HCT116 (cell line): Measurements from ENCODE around the gene ZCCHC10. TPM values are rescaled to one million over a fixed set of nuclear protein-coding genes. Genes with fewer than 3 reads are reported as not detected.
"Not testable (repeated sequence)": the region's sequence is repeated elsewhere in the genome, so short reads cannot be mapped to it uniquely, and the experiment has no call there.

Experiments used
- ATAC-seq: fragments of 200-7000 bp; cut with Tn5 transposase; 2 replicates; pipeline ENCODE4 v1.9.1; 2020; ENCODE audit warnings: mild to moderate bottlenecking, moderate library complexity
- BruUV-seq: library from RNA; stranded (reverse); fragments of 400-500 nt; replicated peaks from 2 replicates; lab custom pipeline; 2021; lab: Mats Ljungman, UMichigan
- CTCF ChIA-PET: fragments of 300-600 bp; sonication (Branson Sonifier 250); formaldehyde crosslinking; loops from one replicate; lab custom pipeline; 2021; ENCODE audit warnings: antibody characterized with exemption; lab: Charles Lee
- POLR2A ChIA-PET: fragments of 300-600, 350-600 bp; sonication (Branson Sonifier 250); formaldehyde crosslinking; loops from one replicate; lab custom pipeline; 2021; ENCODE audit warnings: antibody characterized with exemption; lab: Charles Lee
- RAD21 ChIA-PET, 2 experiments: fragments of 300-600 bp; sonication (Branson Sonifier 250); formaldehyde crosslinking; loops; one replicate each; lab custom pipeline; 2023; ENCODE audit warnings: low total read pairs in 2 of 2; ENCODE audit not compliant: uncharacterized antibody in 2 of 2, unreplicated experiment in 2 of 2, low non-redundant PET in 1 of 2; lab: Charles Lee
- DNase-seq: peaks from one replicate; pipeline ENCODE4 v3.0.0-alpha.2; 2010; ENCODE audit warnings: low read depth, low spot score
- H2AFZ ChIP-seq: fragments of 200-600 bp; shearing (Covaris generic), sonication (generic); 2 replicates; pipeline ENCODE4 v1.6.1; 2017; ENCODE audit warnings: low read depth, mixed run types, mixed read lengths, antibody characterized with exemption, low read length; ENCODE audit not compliant: poor library complexity, severe bottlenecking
- H3K27ac ChIP-seq: 2 replicates; pipeline ENCODE4 v1.5.1; 2012; ENCODE audit warnings: low read depth, low read length
- H3K27me3 ChIP-seq: fragments of 200-600 bp; sonication (generic); 2 replicates; pipeline ENCODE4 v1.6.1; 2016; ENCODE audit warnings: mixed run types, low read length, mixed read lengths; ENCODE audit not compliant: insufficient read depth
- H3K36me3 ChIP-seq, 2 experiments: fragments of 200-500 bp in 1 of 2; fragments of 200-600 bp in 1 of 2; sonication (Bioruptor generic) in 1 of 2; sonication (generic) in 1 of 2; 2 replicates each; pipeline versions ENCODE4 v1.5.1 to v1.6.1; 2014 to 2016; ENCODE audit warnings: low read length in 2 of 2, inconsistent platforms in 1 of 2, mixed read lengths in 1 of 2, mixed run types in 1 of 2; ENCODE audit not compliant: insufficient read depth in 2 of 2, control insufficient read depth in 1 of 2
- H3K4me1 ChIP-seq, 2 experiments: fragments of 200-600 bp in 1 of 2; sonication (generic) in 1 of 2; 2 replicates each; pipeline versions ENCODE4 v1.5.1 to v1.6.1; 2012 to 2017; ENCODE audit warnings: low read length in 2 of 2, inconsistent platforms in 1 of 2, mild to moderate bottlenecking in 1 of 2, mixed read lengths in 1 of 2, mixed run types in 1 of 2, moderate library complexity in 1 of 2; ENCODE audit not compliant: insufficient read depth in 2 of 2, control insufficient read depth in 1 of 2
- H3K4me2 ChIP-seq: fragments of 200-600 bp; sonication (generic); 2 replicates; pipeline ENCODE4 v1.6.1; 2017; ENCODE audit warnings: mixed run types, low read length, mixed read lengths
- H3K4me3 ChIP-seq, 2 experiments: fragments of 200-600 bp in 1 of 2; sonication (generic) in 1 of 2; replicated peaks in 1 of 2; 2 replicates each; pipeline ENCODE4 v1.5.1; 2011 to 2016; ENCODE audit warnings: low read length in 2 of 2, control low read depth in 1 of 2, low read depth in 1 of 2, mild to moderate bottlenecking in 1 of 2, mixed read lengths in 1 of 2, mixed run types in 1 of 2
- H3K79me2 ChIP-seq: fragments of 200-600 bp; sonication (generic); 2 replicates; pipeline ENCODE4 v1.6.1; 2017; ENCODE audit warnings: mild to moderate bottlenecking, mixed run types, low read length, moderate library complexity, mixed read lengths; ENCODE audit not compliant: insufficient read depth
- H3K9ac ChIP-seq: fragments of 200-600 bp; sonication (generic); 2 replicates; pipeline ENCODE4 v1.6.1; 2016; ENCODE audit warnings: low read length, mixed read lengths
- H3K9me2 ChIP-seq: fragments of 200-600 bp; sonication (generic), shearing (Covaris generic); 2 replicates; pipeline ENCODE4 v1.6.1; 2017; ENCODE audit warnings: mixed run types, mild to moderate bottlenecking, moderate library complexity; ENCODE audit not compliant: insufficient read depth
- H3K9me3 ChIP-seq, 2 experiments: fragments of 200-500 bp in 1 of 2; fragments of 200-600 bp in 1 of 2; sonication (Bioruptor generic) in 1 of 2; sonication (generic) in 1 of 2; 2 replicates each; pipeline ENCODE4 v1.6.1; 2014 to 2017; ENCODE audit warnings: low read length in 2 of 2, mixed read lengths in 2 of 2, inconsistent platforms in 1 of 2, low read depth in 1 of 2, mild to moderate bottlenecking in 1 of 2, mixed run types in 1 of 2, moderate library complexity in 1 of 2; ENCODE audit not compliant: control insufficient read depth in 1 of 2, insufficient read depth in 1 of 2
- H4K20me1 ChIP-seq: fragments of 200-600 bp; sonication (generic), shearing (Covaris generic); 2 replicates; pipeline ENCODE4 v1.6.1; 2017; ENCODE audit warnings: mixed run types, mild to moderate bottlenecking, moderate library complexity; ENCODE audit not compliant: insufficient read depth
- CEBPB ChIP-seq: IDR thresholded peaks from 2 replicates; pipeline ENCODE4 v1.6.1; 2012; ENCODE audit warnings: low read depth
- EZH2 ChIP-seq: fragments of 200-600 bp; sonication (generic); IDR thresholded peaks from 2 replicates; pipeline ENCODE4 v1.6.1; 2017; ENCODE audit warnings: antibody characterized with exemption, mixed run types
- RAD21 ChIP-seq: IDR thresholded peaks from 2 replicates; pipeline ENCODE4 v1.6.1; 2012; ENCODE audit warnings: low read depth, mild to moderate bottlenecking
- SIN3A ChIP-seq: IDR thresholded peaks from 2 replicates; pipeline ENCODE4 v1.6.1; 2012; ENCODE audit warnings: low read depth
- intact Hi-C: fragments of 100-400 bp; cut with micrococcal nuclease; formaldehyde crosslinking; loops from 2 replicates; pipeline ENCODE4 v1.10.0; 2022
- total RNA-seq: library from RNA; stranded (reverse); gene quantifications from one replicate; pipeline ENCODE4 v1.2.1, GENCODE V29; 2021; ENCODE audit not compliant: unreplicated experiment
- TF ChIP-seq, protein P1 (sequence below): IDR thresholded peaks from 2 replicates; pipeline ENCODE4 v1.6.1; 2012; ENCODE audit warnings: low read depth

ZCCHC10 gene
- total RNA-seq, 1 experiment from 2014 or later, result 19.2 TPM

DNA sequence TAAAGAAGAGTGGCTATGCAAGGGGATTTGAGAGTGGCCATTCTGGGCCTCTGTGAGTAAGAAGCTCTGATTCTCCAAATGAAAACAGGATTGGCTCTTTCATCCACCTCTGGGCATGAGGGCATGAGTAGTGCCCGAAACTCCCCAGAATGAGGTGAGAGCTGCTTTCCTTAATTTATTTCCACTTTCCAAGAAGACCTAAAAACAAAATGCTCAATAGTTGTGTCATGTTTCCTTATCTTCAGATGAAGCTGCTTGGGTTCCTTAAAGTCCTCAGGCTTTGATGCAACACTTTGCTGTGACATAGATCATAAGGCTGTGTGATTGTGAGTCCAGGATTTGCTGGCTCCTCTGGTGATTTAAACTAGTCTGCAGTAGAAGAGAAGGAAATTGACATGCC, 3.1 kb upstream of the ZCCHC10 start:
- no peak overlapping the region for H3K9ac ChIP-seq
- BruUV-seq, result no TSS peak
- no peaks in the 10 kb centered on the region for H3K27me3 ChIP-seq
- CTCF ChIA-PET, result interaction anchor here (0.6 kb wide), 1 partner anchor 15 kb away, joined by 3 read pairs; no protein-coding TSS in a partner anchor
- DNase-seq (no peak), ATAC-seq (no peak)
- intact Hi-C loops, result no loop called here
- H3K4me1 ChIP-seq, result peaks cover 7 to 16% of the 10 kb centered on the region in 2 experiments; a peak in 3 of 4 replicates
- TF ChIP-seq SIN3A (no peak), CEBPB (no peak)
- no peaks in the 10 kb centered on the region for H3K9me3 ChIP-seq
- no peaks in the 10 kb centered on the region for H3K9me2 ChIP-seq
- H3K4me3 ChIP-seq, result no peak overlapping the region
- RAD21 ChIA-PET, result interaction anchor here in 1 of 2 experiments (0.6 kb wide), 1 partner anchor 17 kb away, joined by 4 read pairs; no protein-coding TSS in a partner anchor
- H3K27ac ChIP-seq, result no peak overlapping the region
- H2AFZ ChIP-seq, result no peak overlapping the region
- H4K20me1 ChIP-seq, result no peaks in the 10 kb centered on the region
- H3K79me2 ChIP-seq, result peaks cover 13% of the 10 kb centered on the region
- no peak overlapping the region for H3K4me2 ChIP-seq
- POLR2A ChIA-PET, result no interaction called here
- no peaks in the 10 kb centered on the region for H3K36me3 ChIP-seq

DNA sequence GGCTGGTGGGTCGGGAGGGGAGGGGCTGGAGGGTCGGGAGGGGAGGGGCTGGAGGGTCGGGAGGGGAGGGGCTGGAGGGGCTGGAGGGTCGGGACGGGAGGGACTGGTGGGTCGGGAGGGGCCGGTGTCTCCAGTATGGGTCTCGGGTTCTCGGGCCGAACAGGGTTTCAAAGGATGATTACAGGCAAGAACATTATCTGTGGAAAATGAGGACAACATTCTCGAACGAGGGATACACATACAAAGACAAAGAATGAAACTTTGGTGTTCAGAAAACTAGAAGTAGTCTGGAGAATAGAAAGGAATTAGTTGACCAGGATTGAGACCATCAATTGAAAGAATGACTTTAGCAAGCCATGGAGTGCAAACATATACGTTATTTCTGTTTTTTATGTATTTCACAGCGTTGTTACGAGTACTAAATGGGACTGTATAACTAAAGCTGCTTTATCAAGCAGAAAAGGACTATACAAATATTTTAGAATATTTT, 360 bp upstream of the ZCCHC10 start:
- POLR2A ChIA-PET, result interaction anchor here (1.4 kb wide), 1 partner anchor 25 kb away, joined by 7 read pairs; the partner anchor contains the start of gene HSPA4
- CTCF ChIA-PET, result no interaction called here
- no peaks in the 10 kb centered on the region for H3K36me3 ChIP-seq
- TF ChIP-seq CEBPB, result no peak
- TF ChIP-seq EZH2, result no peak
- TF ChIP-seq RAD21, result no peak
- TF ChIP-seq, protein P1, sequence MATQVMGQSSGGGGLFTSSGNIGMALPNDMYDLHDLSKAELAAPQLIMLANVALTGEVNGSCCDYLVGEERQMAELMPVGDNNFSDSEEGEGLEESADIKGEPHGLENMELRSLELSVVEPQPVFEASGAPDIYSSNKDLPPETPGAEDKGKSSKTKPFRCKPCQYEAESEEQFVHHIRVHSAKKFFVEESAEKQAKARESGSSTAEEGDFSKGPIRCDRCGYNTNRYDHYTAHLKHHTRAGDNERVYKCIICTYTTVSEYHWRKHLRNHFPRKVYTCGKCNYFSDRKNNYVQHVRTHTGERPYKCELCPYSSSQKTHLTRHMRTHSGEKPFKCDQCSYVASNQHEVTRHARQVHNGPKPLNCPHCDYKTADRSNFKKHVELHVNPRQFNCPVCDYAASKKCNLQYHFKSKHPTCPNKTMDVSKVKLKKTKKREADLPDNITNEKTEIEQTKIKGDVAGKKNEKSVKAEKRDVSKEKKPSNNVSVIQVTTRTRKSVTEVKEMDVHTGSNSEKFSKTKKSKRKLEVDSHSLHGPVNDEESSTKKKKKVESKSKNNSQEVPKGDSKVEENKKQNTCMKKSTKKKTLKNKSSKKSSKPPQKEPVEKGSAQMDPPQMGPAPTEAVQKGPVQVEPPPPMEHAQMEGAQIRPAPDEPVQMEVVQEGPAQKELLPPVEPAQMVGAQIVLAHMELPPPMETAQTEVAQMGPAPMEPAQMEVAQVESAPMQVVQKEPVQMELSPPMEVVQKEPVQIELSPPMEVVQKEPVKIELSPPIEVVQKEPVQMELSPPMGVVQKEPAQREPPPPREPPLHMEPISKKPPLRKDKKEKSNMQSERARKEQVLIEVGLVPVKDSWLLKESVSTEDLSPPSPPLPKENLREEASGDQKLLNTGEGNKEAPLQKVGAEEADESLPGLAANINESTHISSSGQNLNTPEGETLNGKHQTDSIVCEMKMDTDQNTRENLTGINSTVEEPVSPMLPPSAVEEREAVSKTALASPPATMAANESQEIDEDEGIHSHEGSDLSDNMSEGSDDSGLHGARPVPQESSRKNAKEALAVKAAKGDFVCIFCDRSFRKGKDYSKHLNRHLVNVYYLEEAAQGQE, result no peak
- TF ChIP-seq, all 23 proteins: peak for 0
- peak overlapping the region; percentile 69 for H3K4me2 ChIP-seq
- peak overlapping the region; percentile 79 to 90 for H3K4me3 ChIP-seq
- no peaks in the 10 kb centered on the region for H3K9me3 ChIP-seq
- no peak overlapping the region for H3K27ac ChIP-seq
- intact Hi-C loops, result no loop called here
- ATAC-seq (peak; percentile 28), DNase-seq (no peak)
- peaks cover 33% of the 10 kb centered on the region for H3K79me2 ChIP-seq
- H3K4me1 ChIP-seq, result peaks cover 7 to 16% of the 10 kb centered on the region in 2 experiments; a peak in 3 of 4 replicates
- H2AFZ ChIP-seq, result peak overlapping the region; percentile 36
- H3K9me2 ChIP-seq, result no peaks in the 10 kb centered on the region
- RAD21 ChIA-PET, result no interaction called here
- no peaks in the 10 kb centered on the region for H4K20me1 ChIP-seq
- H3K9ac ChIP-seq, result peak overlapping the region; percentile 84
- H3K27me3 ChIP-seq, result no peaks in the 10 kb centered on the region
- BruUV-seq, result no TSS peak

DNA sequence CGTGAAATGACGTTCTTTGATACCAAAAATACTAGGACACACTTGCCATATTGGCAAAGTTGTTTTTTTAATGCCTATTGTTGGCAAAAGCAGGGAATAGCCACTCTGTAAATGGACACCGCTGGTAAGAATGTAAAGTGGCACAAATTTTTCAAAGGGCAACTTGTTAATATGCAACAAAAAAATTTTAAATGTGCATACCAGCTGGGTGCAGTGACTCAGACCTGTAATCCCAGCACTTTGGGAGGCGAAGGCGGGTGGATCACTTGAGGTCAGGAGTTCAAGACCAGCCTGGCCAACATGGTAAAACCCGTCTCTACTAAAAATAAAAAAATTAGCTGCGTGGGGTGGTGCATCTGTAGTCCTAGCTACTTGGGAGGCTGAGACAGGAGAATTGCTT, 6.9 kb downstream of the ZCCHC10 start:
- H3K9me2 ChIP-seq, H2AFZ ChIP-seq, H3K9ac ChIP-seq, H3K4me1 ChIP-seq, BruUV-seq, DNase-seq, RAD21 ChIA-PET, CTCF ChIA-PET, ATAC-seq, H3K27me3 ChIP-seq, H3K27ac ChIP-seq, intact Hi-C loops, POLR2A ChIA-PET, H3K4me2 ChIP-seq, H4K20me1 ChIP-seq, H3K4me3 ChIP-seq, H3K9me3 ChIP-seq: not testable (repeated sequence)
- Histone ChIP-seq H3K36me3 (peaks cover 0 to 11% of the 10 kb centered on the region in 2 experiments; a peak in 1 of 4 replicates), H3K79me2 (peaks cover 41% of the 10 kb centered on the region)
